Measurements from ENCODE around the gene SULT1C2. TPM values are rescaled to one million over a fixed set of nuclear protein-coding genes. Genes with fewer than 3 reads are reported as not detected.

The SULT1C2 gene
- total and polyA plus RNA-seq, 2 of the 8 experiments (the other 6 are each of a cell fraction or from before 2014, with no cell fraction given): 2.2 to 2.8 TPM

GRCh38 chr2:108279468-108279867 is 9.2 kb upstream of the SULT1C2 start (continued):
- TF ChIP-seq CTBP2 (IDR thresholded peaks at IDR 0.05; ENCODE audit: borderline replicate concordance, insufficient read depth, insufficient read length, low read length): no peak

Data from H1 (cell line).